PC-3 (cell line): ENCODE data around the gene EQTN. TPM values are rescaled to one million over a fixed set of nuclear protein-coding genes. Genes with fewer than 3 reads are reported as not detected.

Source experiments
- ATAC-seq: fragments of 200-7000 bp; cut with Tn5 transposase; 2 replicates; pipeline ENCODE4 v1.9.1; 2020; ENCODE audit warnings: mild to moderate bottlenecking, moderate library complexity
- BruUV-seq: library from RNA; stranded (reverse); fragments of 400-500 nt; replicated peaks from 2 replicates; lab custom pipeline; 2021; lab: Mats Ljungman, UMichigan
- CTCF ChIA-PET: fragments of 300-600 bp; sonication (Branson Sonifier 250); formaldehyde crosslinking; loops from one replicate; lab custom pipeline; 2022; ENCODE audit warnings: antibody characterized with exemption; lab: Charles Lee
- POLR2A ChIA-PET: fragments of 300-600 bp; sonication (Branson Sonifier 250); formaldehyde crosslinking; loops from one replicate; lab custom pipeline; 2022; ENCODE audit warnings: antibody characterized with exemption; ENCODE audit not compliant: unreplicated experiment; lab: Charles Lee
- DNase-seq: peaks from one replicate; pipeline ENCODE4 v3.0.0-alpha.2; 2015
- H2AFZ ChIP-seq: fragments of 300-600 bp; sonication (generic); 2 replicates; pipeline ENCODE4 v1.6.0; 2016; ENCODE audit warnings: antibody characterized with exemption, low read length
- H3F3A ChIP-seq: fragments of 300-600 bp; sonication (generic); one replicate; pipeline ENCODE4 v1.6.0; 2017; ENCODE audit warnings: antibody characterized with exemption, low read length, control low read depth, mild to moderate bottlenecking; ENCODE audit not compliant: unreplicated experiment
- H3K27ac ChIP-seq: fragments of 300-600 bp; sonication (generic); 2 replicates; pipeline ENCODE4 v1.5.1; 2016; ENCODE audit warnings: mild to moderate bottlenecking, low read length
- H3K27me3 ChIP-seq: fragments of 300-600 bp; sonication (generic); 2 replicates; pipeline ENCODE4 v1.6.1; 2016; ENCODE audit warnings: low read length, mixed read lengths
- H3K36me3 ChIP-seq: fragments of 300-600 bp; sonication (generic); 2 replicates; pipeline ENCODE4 v1.6.1; 2016; ENCODE audit warnings: low read depth, mixed run types, low read length, mixed read lengths
- H3K4me1 ChIP-seq: fragments of 300-600 bp; sonication (generic); 2 replicates; pipeline ENCODE4 v1.5.1; 2016; ENCODE audit warnings: low read length; ENCODE audit not compliant: insufficient read depth
- H3K4me2 ChIP-seq: fragments of 300-600 bp; sonication (generic); 2 replicates; pipeline ENCODE4 v1.6.0; 2016; ENCODE audit warnings: low read length
- H3K4me3 ChIP-seq: fragments of 300-600 bp; sonication (generic); 2 replicates; pipeline ENCODE4 v1.5.1; 2016; ENCODE audit warnings: mild to moderate bottlenecking, low read length, mixed read lengths
- H3K79me2 ChIP-seq: fragments of 300-600 bp; sonication (generic); 2 replicates; pipeline ENCODE4 v1.6.1; 2017; ENCODE audit warnings: low read length, mixed read lengths
- H3K9ac ChIP-seq: fragments of 300-600 bp; sonication (generic); 2 replicates; pipeline ENCODE4 v1.6.0; 2016; ENCODE audit warnings: mild to moderate bottlenecking, low read length
- H3K9me2 ChIP-seq: fragments of 300-600 bp; sonication (generic); replicated peaks from 2 replicates; pipeline ENCODE4 v1.6.1; 2016; ENCODE audit warnings: mixed run types, low read length, mixed read lengths
- H3K9me3 ChIP-seq: fragments of 300-600 bp; sonication (generic); 2 replicates; pipeline ENCODE4 v1.6.1; 2016; ENCODE audit warnings: low read length, mixed read lengths
- H4K20me1 ChIP-seq: fragments of 300-600 bp; sonication (generic); 2 replicates; pipeline ENCODE4 v1.6.1; 2016; ENCODE audit warnings: low read length, mixed read lengths
- EZH2 ChIP-seq: fragments of 300-600 bp; sonication (generic); IDR thresholded peaks from one replicate; pipeline ENCODE4 v1.6.1; 2017; ENCODE audit warnings: antibody characterized with exemption, mild to moderate bottlenecking, low read length; ENCODE audit not compliant: unreplicated experiment
- EZH2phosphoT487 ChIP-seq: fragments of 300-600 bp; sonication (generic); IDR thresholded peaks from 2 replicates; pipeline ENCODE4 v1.6.1; 2018; ENCODE audit warnings: mild to moderate bottlenecking, antibody characterized with exemption, low read length, borderline replicate concordance
- intact Hi-C: fragments of 100-400 bp; cut with micrococcal nuclease; formaldehyde crosslinking; loops from 2 replicates; pipeline ENCODE4 v1.9.0; 2023
- total RNA-seq: library from RNA; depleted of rRNA; stranded (reverse); fragments of >200 nt; gene quantifications from 2 replicates; pipeline ENCODE4 v1.2.3, GENCODE V29; 2014
- TF ChIP-seq, protein P1 (sequence below): fragments of 300-600 bp; sonication (generic); conservative IDR thresholded peaks from 2 replicates; pipeline ENCODE4 v1.5.1; 2017; ENCODE audit warnings: antibody characterized with exemption, low read depth, mild to moderate bottlenecking, low read length

EQTN gene
- total RNA-seq, 1 experiment from 2014 or later = not detected

GRCh38 chr9:27282269-27282668 is 14.7 kb downstream of the EQTN start:
- DNase-seq = no peak
- Histone ChIP-seq H3K9me3 (no peaks in the 10 kb centered on the region), H3K27me3 (no peaks in the 10 kb centered on the region; the same call in 1 of the 2 replicates), H2AFZ (no peak overlapping the region), H3K9ac (no peak overlapping the region), H3K79me2 (no peaks in the 10 kb centered on the region), H3K27ac (no peak overlapping the region), H3F3A (no peaks in the 10 kb centered on the region), H3K4me3 (no peak overlapping the region), H4K20me1 (no peaks in the 10 kb centered on the region), H3K4me2 (no peak overlapping the region), H3K4me1 (no peaks in the 10 kb centered on the region), H3K36me3 (no peaks in the 10 kb centered on the region), H3K9me2 (no peaks in the 10 kb centered on the region)
- no peak for ATAC-seq
- POLR2A ChIA-PET = no interaction called here
- CTCF ChIA-PET = interaction anchor here (0.5 kb wide), 1 partner anchor 196 kb away, joined by 4 read pairs; no protein-coding TSS in a partner anchor
- TF ChIP-seq EZH2phosphoT487 (no peak), EZH2 (no peak)
- TF ChIP-seq, protein P1, sequence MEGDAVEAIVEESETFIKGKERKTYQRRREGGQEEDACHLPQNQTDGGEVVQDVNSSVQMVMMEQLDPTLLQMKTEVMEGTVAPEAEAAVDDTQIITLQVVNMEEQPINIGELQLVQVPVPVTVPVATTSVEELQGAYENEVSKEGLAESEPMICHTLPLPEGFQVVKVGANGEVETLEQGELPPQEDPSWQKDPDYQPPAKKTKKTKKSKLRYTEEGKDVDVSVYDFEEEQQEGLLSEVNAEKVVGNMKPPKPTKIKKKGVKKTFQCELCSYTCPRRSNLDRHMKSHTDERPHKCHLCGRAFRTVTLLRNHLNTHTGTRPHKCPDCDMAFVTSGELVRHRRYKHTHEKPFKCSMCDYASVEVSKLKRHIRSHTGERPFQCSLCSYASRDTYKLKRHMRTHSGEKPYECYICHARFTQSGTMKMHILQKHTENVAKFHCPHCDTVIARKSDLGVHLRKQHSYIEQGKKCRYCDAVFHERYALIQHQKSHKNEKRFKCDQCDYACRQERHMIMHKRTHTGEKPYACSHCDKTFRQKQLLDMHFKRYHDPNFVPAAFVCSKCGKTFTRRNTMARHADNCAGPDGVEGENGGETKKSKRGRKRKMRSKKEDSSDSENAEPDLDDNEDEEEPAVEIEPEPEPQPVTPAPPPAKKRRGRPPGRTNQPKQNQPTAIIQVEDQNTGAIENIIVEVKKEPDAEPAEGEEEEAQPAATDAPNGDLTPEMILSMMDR = no peak
- intact Hi-C loops = no loop called here
- no TSS peak for BruUV-seq

GRCh38 chr9:27280860-27281259 is 16.1 kb downstream of the EQTN start:
- DNase-seq = no peak
- no peaks in the 10 kb centered on the region for H4K20me1 ChIP-seq
- H2AFZ ChIP-seq = no peak overlapping the region
- intact Hi-C loops = no loop called here
- no peak overlapping the region for H3K4me2 ChIP-seq
- H3K4me3 ChIP-seq = no peak overlapping the region
- no peaks in the 10 kb centered on the region for H3F3A ChIP-seq
- no peaks in the 10 kb centered on the region for H3K9me2 ChIP-seq
- no peaks in the 10 kb centered on the region for H3K27me3 ChIP-seq
- no peaks in the 10 kb centered on the region for H3K9me3 ChIP-seq
- ChIA-PET POLR2A (no interaction called here), CTCF (no interaction called here)
- H3K36me3 ChIP-seq = no peaks in the 10 kb centered on the region
- no peaks in the 10 kb centered on the region for H3K4me1 ChIP-seq
- H3K79me2 ChIP-seq = no peaks in the 10 kb centered on the region
- no peak overlapping the region for H3K27ac ChIP-seq
- no peak for ATAC-seq
- TF ChIP-seq, protein P1 = no peak
- no peak for TF ChIP-seq EZH2
- no peak for TF ChIP-seq EZH2phosphoT487
- H3K9ac ChIP-seq = no peak overlapping the region
- BruUV-seq = no TSS peak

DNA sequence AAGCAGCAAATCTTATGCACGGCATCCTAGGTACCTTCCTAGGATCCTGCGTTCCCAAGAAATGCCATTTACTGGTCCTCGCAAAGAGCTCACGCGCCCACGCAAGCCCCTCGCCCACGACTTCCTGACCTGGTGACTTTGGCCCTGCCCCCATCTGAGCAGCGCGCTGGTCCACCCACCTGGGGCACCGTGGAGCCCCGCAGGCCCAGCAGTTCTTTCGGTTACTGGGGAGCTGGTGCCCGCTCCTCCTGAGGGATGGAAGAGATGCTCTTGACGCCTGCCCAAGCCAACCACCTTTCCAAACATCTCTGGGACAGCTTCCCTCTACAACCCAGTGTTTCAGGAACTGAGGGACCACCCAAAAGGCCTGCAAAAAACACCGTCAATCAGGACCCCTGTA is 16.7 kb downstream of the EQTN start:
- no peak overlapping the region for H3K4me3 ChIP-seq
- no peak overlapping the region for H3K27ac ChIP-seq
- H3K9me2 ChIP-seq = no peaks in the 10 kb centered on the region
- no peaks in the 10 kb centered on the region for H3K27me3 ChIP-seq
- no peak overlapping the region for H3K4me2 ChIP-seq
- no TSS peak for BruUV-seq
- H4K20me1 ChIP-seq = no peaks in the 10 kb centered on the region
- no peaks in the 10 kb centered on the region for H3F3A ChIP-seq
- no peaks in the 10 kb centered on the region for H3K4me1 ChIP-seq
- H2AFZ ChIP-seq = no peak overlapping the region
- H3K79me2 ChIP-seq = no peaks in the 10 kb centered on the region
- no peak for ATAC-seq
- H3K36me3 ChIP-seq = no peaks in the 10 kb centered on the region
- no peak for TF ChIP-seq EZH2
- TF ChIP-seq EZH2phosphoT487 = no peak
- TF ChIP-seq, protein P1 = no peak
- no peaks in the 10 kb centered on the region for H3K9me3 ChIP-seq
- ChIA-PET CTCF (no interaction called here), POLR2A (no interaction called here)
- H3K9ac ChIP-seq = no peak overlapping the region
- DNase-seq = no peak
- intact Hi-C loops = no loop called here
